Lower leg skin (tissue), 3 donors: ENCODE data around the gene MAGEA2B.

Experiments
- CTCF ChIP-seq, 3 donors: fragments of 450-650 bp; IDR thresholded peaks; one replicate each; pipeline ENCODE4 v1.5.1; 2016; ENCODE audit warnings: antibody characterized with exemption in 3 of 3, mild to moderate bottlenecking in 3 of 3, moderate library complexity in 2 of 3
- POLR2A ChIP-seq, 2 donors: fragments of 450-650 bp; IDR thresholded peaks; one replicate each; pipeline ENCODE4 v1.6.1; 2016 to 2017; ENCODE audit warnings: antibody characterized with exemption in 2 of 2, mild to moderate bottlenecking in 1 of 2, moderate library complexity in 1 of 2

GRCh38 chrX:152738560-152738959 lies 24.1 kb downstream of the MAGEA2B start:
- TF ChIP-seq CTCF (IDR thresholded peaks at IDR 0.05) (no peak), POLR2A (IDR thresholded peaks at IDR 0.05) (no peak)
